OCI-LY1 (cell line): ENCODE data around the gene SPATA2L.
"Not testable (repeated sequence)": the region's sequence is repeated elsewhere in the genome, so short reads cannot be mapped to it uniquely, and the experiment has no call there.

Experiments used
- CTCF ChIP-seq: fragments of 200-600 bp; sonication (generic), shearing (Covaris generic); IDR thresholded peaks from 2 replicates; pipeline ENCODE4 v1.5.1; 2017; ENCODE audit warnings: mild to moderate bottlenecking, antibody characterized with exemption, low read length, moderate library complexity, mixed read lengths
- EZH2 ChIP-seq: fragments of 200-600 bp; sonication (generic), shearing (Covaris generic); IDR thresholded peaks from 2 replicates; pipeline ENCODE4 v1.8.0; 2017; ENCODE audit warnings: borderline replicate concordance, mixed run types, mild to moderate bottlenecking, antibody characterized with exemption, low read length, moderate library complexity, mixed read lengths

GRCh38 chr16:89689621-89690020, 11.9 kb downstream of the SPATA2L start:
- not testable (repeated sequence) for TF ChIP-seq CTCF, EZH2
